HepG2 (cell line): ENCODE data around the gene MPC1. TPM values are rescaled to one million over a fixed set of nuclear protein-coding genes. Genes with fewer than 3 reads are reported as not detected.
A peak's percentile ranks its signal among the peaks of the same experiment; 100 is the strongest.

Source experiments
- E2F5 ChIP-seq: sonication (generic); formaldehyde crosslinking; conservative IDR thresholded peaks from 2 replicates; pipeline ENCODE4 v1.4.0; 2020; ENCODE audit warnings: missing genetic modification reagents
- ETV6 ChIP-seq: sonication (generic); formaldehyde crosslinking; conservative IDR thresholded peaks from 2 replicates; pipeline ENCODE4 v1.4.0; 2020; ENCODE audit warnings: missing genetic modification reagents
- GATAD2A ChIP-seq: IDR thresholded peaks from 2 replicates; pipeline ENCODE4 v1.6.1; 2016
- HNF4G ChIP-seq, 2 experiments: sonication (generic) in 1 of 2; formaldehyde crosslinking in 1 of 2; IDR thresholded peaks; 2 replicates each; pipeline versions ENCODE4 v1.4.0 to v1.6.1; 2011 to 2020; ENCODE audit warnings: borderline replicate concordance in 2 of 2, low read depth in 2 of 2, mild to moderate bottlenecking in 2 of 2, low read length in 1 of 2, missing genetic modification reagents in 1 of 2, moderate library complexity in 1 of 2
- HNRNPH1 ChIP-seq: fragments of 200-400 bp; formaldehyde crosslinking; optimal IDR thresholded peaks from 2 replicates; pipeline ENCODE3; 2017; ENCODE audit warnings: mild to moderate bottlenecking, low read depth, low read length
- MYNN ChIP-seq: sonication (generic); formaldehyde crosslinking; IDR thresholded peaks from 2 replicates; pipeline ENCODE4 v1.4.0; 2020; ENCODE audit warnings: mild to moderate bottlenecking, low read depth, missing genetic modification reagents
- PPARG ChIP-seq: conservative IDR thresholded peaks from 2 replicates; pipeline ENCODE4 v1.6.1; 2016; ENCODE audit warnings: missing biosample characterization, missing genetic modification reagents
- RBM39 ChIP-seq: fragments of 200-400 bp; formaldehyde crosslinking; IDR thresholded peaks from one replicate; pipeline ENCODE4 v1.6.1; 2018; ENCODE audit warnings: antibody characterized with exemption, mild to moderate bottlenecking, low read depth, low read length; ENCODE audit not compliant: poor library complexity, severe bottlenecking
- SIX1 ChIP-seq: sonication (generic); formaldehyde crosslinking; IDR thresholded peaks from 2 replicates; pipeline ENCODE4 v1.4.0; 2020; ENCODE audit warnings: missing genetic modification reagents, borderline replicate concordance
- SMAD1 ChIP-seq: sonication (generic); formaldehyde crosslinking; IDR thresholded peaks from 2 replicates; pipeline ENCODE4 v1.4.0; 2020; ENCODE audit warnings: missing genetic modification reagents, low read depth, mild to moderate bottlenecking, borderline replicate concordance
- TAF1 ChIP-seq: sonication (generic); formaldehyde crosslinking; IDR thresholded peaks from 2 replicates; pipeline ENCODE4 v1.4.0; 2020; ENCODE audit warnings: missing genetic modification reagents
- TARDBP ChIP-seq: sonication (generic); formaldehyde crosslinking; IDR thresholded peaks from 2 replicates; pipeline ENCODE4 v1.8.0; 2022; ENCODE audit warnings: mild to moderate bottlenecking, missing genetic modification reagents
- TCF7 ChIP-seq: sonication (generic); IDR thresholded peaks from 2 replicates; pipeline ENCODE4 v1.6.1; 2016; ENCODE audit warnings: antibody characterized with exemption, low read depth
- U2AF1 ChIP-seq: fragments of 200-400 bp; formaldehyde crosslinking; optimal IDR thresholded peaks from 2 replicates; pipeline ENCODE3; 2017; ENCODE audit warnings: mild to moderate bottlenecking, low read depth, low read length
- ZBTB37 ChIP-seq: sonication (generic); formaldehyde crosslinking; IDR thresholded peaks from 2 replicates; pipeline ENCODE4 v1.4.0; 2020; ENCODE audit warnings: mild to moderate bottlenecking, missing genetic modification reagents
- ZNF232 ChIP-seq: sonication (generic); formaldehyde crosslinking; IDR thresholded peaks from 2 replicates; pipeline ENCODE4 v1.4.0; 2020; ENCODE audit warnings: missing genetic modification reagents, borderline replicate concordance
- ZNF251 ChIP-seq: sonication (generic); formaldehyde crosslinking; IDR thresholded peaks from 2 replicates; pipeline ENCODE4 v1.9.0; 2021; ENCODE audit warnings: mild to moderate bottlenecking, missing genetic modification reagents
- ZNF367 ChIP-seq: sonication (generic); formaldehyde crosslinking; IDR thresholded peaks from 2 replicates; pipeline ENCODE4 v1.4.0; 2020; ENCODE audit warnings: missing genetic modification reagents, borderline replicate concordance
- ZNF644 ChIP-seq: IDR thresholded peaks from 2 replicates; pipeline ENCODE4 v1.6.1; 2016; ENCODE audit warnings: low read depth
- ZNF781 ChIP-seq: sonication (generic); formaldehyde crosslinking; IDR thresholded peaks from 2 replicates; pipeline ENCODE4 v1.5.1; 2020; ENCODE audit warnings: borderline replicate concordance, mild to moderate bottlenecking, missing genetic modification reagents; ENCODE audit errors: not compliant biosample characterization
- ZNF800 ChIP-seq: sonication (generic); formaldehyde crosslinking; IDR thresholded peaks from 2 replicates; pipeline ENCODE4 v1.4.0; 2020; ENCODE audit warnings: missing genetic modification reagents
- polyA plus RNA-seq, 8 experiments: library from polyadenylated mRNA; depleted of rRNA in 3 of 8; stranded (reverse) in 7 of 8; unstranded in 1 of 8; fragments of >200 nt; fragmentation: Illumina TruSeq in 4 of 8; extraction: Trizol in 4 of 8; gene quantifications; 2 replicates each; pipeline versions ENCODE4 v1.2.1 to v1.2.3, GENCODE V29; 2011 to 2016; ENCODE audit warnings: low read depth in 4 of 8, missing spikeins in 1 of 8, mixed read lengths in 1 of 8; ENCODE audit not compliant: insufficient read depth in 1 of 8
- total RNA-seq, 5 experiments: library from RNA; depleted of rRNA; stranded (reverse); fragments of >200 nt; fragmentation: Illumina TruSeq; extraction: Trizol; gene quantifications; 2 replicates each; pipeline ENCODE4 v1.2.3, GENCODE V29; 2016; ENCODE audit warnings: low read depth in 1 of 5
- TF ChIP-seq, protein P1 (sequence below): IDR thresholded peaks from 2 replicates; pipeline ENCODE4 v1.6.1; 2016
- TF ChIP-seq, protein P2 (sequence below): IDR thresholded peaks from 2 replicates; pipeline ENCODE4 v1.6.1; 2016; ENCODE audit warnings: control low read depth

Gene MPC1
- total and polyA plus RNA-seq, 2 of the 13 experiments (the other 11 are each of a cell fraction or from before 2014, with no cell fraction given): 189 to 214 TPM

DNA sequence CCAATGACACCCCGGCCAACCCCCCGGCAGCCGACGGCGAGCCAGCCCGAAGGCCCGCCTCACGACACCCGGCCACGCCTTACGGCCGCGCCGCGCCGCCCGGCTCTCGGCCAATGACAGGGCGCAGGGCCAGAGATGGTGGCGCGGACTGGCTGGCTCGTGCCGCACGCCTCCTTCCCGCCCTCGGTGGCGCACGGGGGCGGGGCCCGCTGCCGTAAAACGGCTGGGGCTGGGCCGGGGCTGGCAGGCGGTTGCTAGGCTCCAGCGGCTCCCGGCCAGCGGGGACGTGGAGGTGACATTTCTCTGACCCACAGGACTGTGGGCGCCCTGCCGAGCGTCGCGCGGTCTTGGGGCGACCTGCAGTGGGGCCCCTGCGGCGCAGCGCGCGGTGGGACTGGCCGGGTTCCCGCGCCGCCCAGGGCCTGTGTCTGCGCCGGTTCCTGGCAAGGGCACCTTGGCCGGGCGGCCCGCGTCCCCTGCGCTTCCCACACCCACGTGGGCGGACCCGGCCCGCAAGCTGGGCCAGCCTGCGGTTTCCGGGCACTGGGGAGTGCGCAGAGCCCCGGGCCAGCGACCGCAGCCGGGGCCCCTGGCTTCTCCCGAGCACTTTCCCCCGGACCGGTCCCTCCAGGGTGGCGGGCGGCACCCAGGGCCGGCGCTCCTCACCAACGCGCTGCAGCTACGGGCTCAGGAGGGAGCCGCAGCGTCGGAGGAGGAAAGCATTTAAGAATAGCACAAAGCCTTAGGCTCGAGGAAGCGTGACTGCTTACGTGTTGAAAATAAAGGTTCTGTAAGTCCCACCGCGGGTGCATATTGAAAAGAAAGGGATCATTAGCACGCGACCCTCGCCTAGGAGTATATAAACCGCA is at the start of gene MPC1 (continued):
- TF ChIP-seq RBM39 (peak; percentile 70), ZNF644 (CRISPR knock-in tag) (no peak), ETV6 (CRISPR knock-in tag) (no peak), TCF7 (no peak), ZNF800 (CRISPR knock-in tag) (0 out of 2 replicates have a peak, but pooled peaks have one; percentile 41), ZBTB37 (no peak), U2AF1 (no peak), TAF1 (CRISPR knock-in tag) (peak; percentile 95), MYNN (CRISPR knock-in tag) (no peak), ZNF367 (CRISPR knock-in tag) (0 out of 2 replicates have a peak, but pooled peaks have one; percentile 19), ZNF232 (CRISPR knock-in tag) (peak; percentile 81; the same call in 1 of the 2 replicates), SIX1 (no peak), E2F5 (CRISPR knock-in tag) (peak; percentile 99), HNRNPH1 (no peak), ZNF251 (no peak), GATAD2A (CRISPR knock-in tag) (no peak), PPARG (CRISPR knock-in tag) (no peak), TARDBP (CRISPR knock-in tag) (peak; percentile 81; the same call in 1 of the 2 replicates), ZNF781 (CRISPR knock-in tag) (peak; percentile 2), SMAD1 (CRISPR knock-in tag) (peak; percentile 67; the same call in 1 of the 2 replicates), HNF4G (IDR thresholded peaks at IDR 0.05; ENCODE audit: borderline replicate concordance, low read depth, low read length) (no peak; the same call in 1 of the 2 replicates), HNF4G (CRISPR knock-in tag; IDR thresholded peaks at IDR 0.05; ENCODE audit: borderline replicate concordance, low read depth) (peak; percentile 83)
- TF ChIP-seq, protein P1, sequence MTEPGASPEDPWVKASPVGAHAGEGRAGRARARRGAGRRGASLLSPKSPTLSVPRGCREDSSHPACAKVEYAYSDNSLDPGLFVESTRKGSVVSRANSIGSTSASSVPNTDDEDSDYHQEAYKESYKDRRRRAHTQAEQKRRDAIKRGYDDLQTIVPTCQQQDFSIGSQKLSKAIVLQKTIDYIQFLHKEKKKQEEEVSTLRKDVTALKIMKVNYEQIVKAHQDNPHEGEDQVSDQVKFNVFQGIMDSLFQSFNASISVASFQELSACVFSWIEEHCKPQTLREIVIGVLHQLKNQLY (CRISPR knock-in tag): no peak; the same call in 1 of the 2 replicates
- TF ChIP-seq, protein P2, sequence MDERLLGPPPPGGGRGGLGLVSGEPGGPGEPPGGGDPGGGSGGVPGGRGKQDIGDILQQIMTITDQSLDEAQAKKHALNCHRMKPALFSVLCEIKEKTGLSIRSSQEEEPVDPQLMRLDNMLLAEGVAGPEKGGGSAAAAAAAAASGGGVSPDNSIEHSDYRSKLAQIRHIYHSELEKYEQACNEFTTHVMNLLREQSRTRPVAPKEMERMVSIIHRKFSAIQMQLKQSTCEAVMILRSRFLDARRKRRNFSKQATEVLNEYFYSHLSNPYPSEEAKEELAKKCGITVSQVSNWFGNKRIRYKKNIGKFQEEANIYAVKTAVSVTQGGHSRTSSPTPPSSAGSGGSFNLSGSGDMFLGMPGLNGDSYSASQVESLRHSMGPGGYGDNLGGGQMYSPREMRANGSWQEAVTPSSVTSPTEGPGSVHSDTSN (CRISPR knock-in tag): no peak
